Keratinocyte (primary cell): Measurements from ENCODE around the gene CHCHD6.

Experiments
- CTCF ChIP-seq, 3 experiments: IDR thresholded peaks in 1 of 3; conservative IDR thresholded peaks in 1 of 3; optimal IDR thresholded peaks in 1 of 3; 2 replicates in 2 of 3; 3 replicates in 1 of 3; pipeline versions ENCODE3 to v1.5.1; 2011; ENCODE audit warnings: low read length in 3 of 3, mild to moderate bottlenecking in 3 of 3, moderate library complexity in 2 of 3, control low read depth in 1 of 3, inconsistent platforms in 1 of 3; ENCODE audit not compliant: insufficient read depth in 2 of 3; ENCODE audit errors: extremely low read depth in 1 of 3
- EZH2 ChIP-seq: IDR thresholded peaks from one replicate; pipeline ENCODE4 v1.6.1; 2012; ENCODE audit warnings: inconsistent platforms, mild to moderate bottlenecking, low read length, moderate library complexity

- TF ChIP-seq CTCF (optimal IDR thresholded peaks at IDR 0.05 in 1 of 3, IDR thresholded peaks at IDR 0.05 in 1 of 3, conservative IDR thresholded peaks at IDR 0.05 in 1 of 3; ENCODE audit: extremely low read depth in 1 of 3, insufficient read depth in 2 of 3, low read length in 3 of 3) (no peak), EZH2 (no peak)
Observed at GRCh38 chr3:126857928-126858327, 153.9 kb downstream of the CHCHD6 start.
